HL-60 (cell line): Measurements from ENCODE around the gene DVL1.

Experiments
- CTCF ChIP-seq: IDR thresholded peaks from one replicate; pipeline ENCODE4 v1.5.1; 2011; ENCODE audit warnings: low read length, control low read depth, inconsistent platforms; ENCODE audit not compliant: insufficient read depth
- POLR2AphosphoS5 ChIP-seq: IDR thresholded peaks from 2 replicates; pipeline ENCODE4 v1.6.1; 2012; ENCODE audit warnings: low read depth
- REST ChIP-seq: IDR thresholded peaks from 2 replicates; pipeline ENCODE4 v1.6.1; 2012; ENCODE audit warnings: low read depth; ENCODE audit not compliant: insufficient replicate concordance

GRCh38 chr1:1391225-1391624 lies 42.0 kb upstream of the DVL1 start:
- TF ChIP-seq CTCF (no peak), REST (no peak), POLR2AphosphoS5 (no peak)
